Transverse colon (tissue), 4 donors: ENCODE data around the gene AGPAT4. TPM values are rescaled to one million over a fixed set of nuclear protein-coding genes. Genes with fewer than 3 reads are reported as not detected.
"Not testable (repeated sequence)": the region's sequence is repeated elsewhere in the genome, so short reads cannot be mapped to it uniquely, and the experiment has no call there.

Experiments
- DNase-seq: peaks from one replicate; pipeline ENCODE4 v3.0.0-alpha.2; 2019
- H3K27ac ChIP-seq, 4 donors: fragments of 200-600 bp; sonication (generic); 2 replicates each; pipeline ENCODE4 v1.5.1; 2016 to 2018; ENCODE audit warnings: inconsistent platforms in 4 of 4
- H3K27me3 ChIP-seq: fragments of 200-600 bp; sonication (generic); 2 replicates; pipeline ENCODE4 v1.5.1; 2017; ENCODE audit warnings: inconsistent platforms
- H3K36me3 ChIP-seq, 4 donors: fragments of 200-600 bp; sonication (generic); 2 replicates each; pipeline ENCODE4 v1.5.1; 2017 to 2019; ENCODE audit warnings: inconsistent platforms in 4 of 4
- H3K4me1 ChIP-seq, 4 donors: fragments of 200-600 bp; sonication (generic); 2 replicates each; pipeline ENCODE4 v1.5.1; 2017 to 2020; ENCODE audit warnings: inconsistent platforms in 4 of 4
- H3K4me3 ChIP-seq, 4 donors: fragments of 200-600 bp; sonication (generic); 1 replicate in 1 of 4; 2 replicates in 3 of 4; pipeline versions ENCODE4 v1.5.1 to v1.6.1; 2017 to 2019; ENCODE audit warnings: inconsistent platforms in 4 of 4
- H3K9me3 ChIP-seq, 2 donors: fragments of 200-600 bp; sonication (generic); 2 replicates each; pipeline ENCODE4 v1.5.1; 2017 to 2019; ENCODE audit warnings: inconsistent platforms in 2 of 2
- CTCF ChIP-seq, 5 experiments: fragments of 200-600 bp in 3 of 5; fragments of 450-650 bp in 2 of 5; sonication (generic) in 3 of 5; IDR thresholded peaks; 1 replicate in 2 of 5; 2 replicates in 3 of 5; pipeline ENCODE4 v1.5.1; 2016 to 2017; ENCODE audit warnings: antibody characterized with exemption in 5 of 5, inconsistent platforms in 3 of 5, mild to moderate bottlenecking in 2 of 5, moderate library complexity in 1 of 5
- EP300 ChIP-seq: sonication (generic); formaldehyde crosslinking; IDR thresholded peaks from one replicate; pipeline ENCODE4 v1.6.1; 2017; ENCODE audit warnings: antibody characterized with exemption, low read depth
- POLR2A ChIP-seq: fragments of 450-650 bp; IDR thresholded peaks from one replicate; pipeline ENCODE4 v1.6.1; 2016; ENCODE audit warnings: antibody characterized with exemption, mild to moderate bottlenecking, moderate library complexity
- POLR2AphosphoS5 ChIP-seq, 3 donors: sonication (generic); formaldehyde crosslinking; IDR thresholded peaks; one replicate each; pipeline ENCODE4 v1.6.1; 2016; ENCODE audit warnings: antibody characterized with exemption in 3 of 3
- WGBS, 2 donors: methylation state at CpG; one replicate each; pipeline ENCODE4 v1.1.5; 2018; ENCODE audit warnings: low coverage in 1 of 2; 5-methylcytosine and 5-hydroxymethylcytosine counted together
- in situ Hi-C, 4 donors: fragments of 200-750 bp; cut with MboI; loops; one replicate each; pipeline versions ENCODE4 v1.15.0 to v1.15.1; 2017; ENCODE audit warnings: low sequenced_read_pairs in 3 of 4, low pct_ligation_motif_present in 1 of 4, low pct_unique_long_range_greater_than_20kb in 1 of 4
- intact Hi-C: fragments of 100-400 bp; cut with DNase I; formaldehyde crosslinking; loops from one replicate; pipeline ENCODE4 v1.15.1; 2023; ENCODE audit warnings: low total_unique reads
- total RNA-seq, 4 donors: library from RNA; depleted of rRNA; stranded (reverse); fragments of >200 nt; gene quantifications; one replicate each; pipeline ENCODE4 v1.1.0, GENCODE V29; 2016

AGPAT4 gene
- total RNA-seq, 4 donors from 2014 or later, result 2.2 to 6.4 (median 4.4) TPM

- no peaks in the 10 kb centered on the region for H3K27me3 ChIP-seq
- no peak overlapping the region for H3K27ac ChIP-seq
- no peaks in the 10 kb centered on the region for H3K36me3 ChIP-seq
- intact Hi-C loops (no loop called here), in situ Hi-C loops (no loop called here)
- no peak for DNase-seq
- H3K4me1 ChIP-seq, result no peaks in the 10 kb centered on the region
- no peaks in the 10 kb centered on the region for H3K9me3 ChIP-seq
- H3K4me3 ChIP-seq, result no peak overlapping the region
- TF ChIP-seq EP300 (no peak), CTCF (IDR thresholded peaks at IDR 0.05) (no peak), POLR2A (no peak), POLR2AphosphoS5 (IDR thresholded peaks at IDR 0.05) (no peak)
- WGBS, 2 donors, result 72 to 88% methylated on average over 4 to 6 of the region's 6 CpGs
These were observed 40.2 kb upstream of the AGPAT4 start for GRCh38 chr6:161313940-161314509.

- DNase-seq, H3K4me3 ChIP-seq, intact Hi-C loops, H3K27ac ChIP-seq, H3K27me3 ChIP-seq, H3K4me1 ChIP-seq, H3K36me3 ChIP-seq, H3K9me3 ChIP-seq, in situ Hi-C loops: not testable (repeated sequence)
- WGBS, 2 donors, result 46 to 49% methylated on average over 3 of the region's 3 CpGs
These were observed 39.6 kb upstream of the AGPAT4 start for GRCh38 chr6:161313475-161313874.

- WGBS, 2 donors, result 65 to 73% methylated on average over 5 to 7 of the region's 7 CpGs
- H3K36me3 ChIP-seq, H3K9me3 ChIP-seq, H3K27me3 ChIP-seq, H3K4me3 ChIP-seq, intact Hi-C loops, DNase-seq, H3K27ac ChIP-seq, in situ Hi-C loops, H3K4me1 ChIP-seq: not testable (repeated sequence)
These were observed 35.9 kb upstream of the AGPAT4 start for GRCh38 chr6:161309774-161310173.

GRCh38 chr6:161308075-161308655 is 34.3 kb upstream of the AGPAT4 start:
- H3K27me3 ChIP-seq, result no peaks in the 10 kb centered on the region
- TF ChIP-seq EP300, result no peak
- TF ChIP-seq CTCF (IDR thresholded peaks at IDR 0.05), result no peak
- TF ChIP-seq POLR2AphosphoS5 (IDR thresholded peaks at IDR 0.05), result no peak
- TF ChIP-seq POLR2A, result no peak
- H3K9me3 ChIP-seq, result no peaks in the 10 kb centered on the region
- H3K27ac ChIP-seq, result no peak overlapping the region
- in situ Hi-C loops (no loop called here), intact Hi-C loops (no loop called here)
- no peaks in the 10 kb centered on the region for H3K36me3 ChIP-seq
- H3K4me1 ChIP-seq, result no peaks in the 10 kb centered on the region
- no peak overlapping the region for H3K4me3 ChIP-seq
- no peak for DNase-seq
- WGBS, 2 donors, result 63 to 85% methylated on average over 4 to 10 of the region's 10 CpGs

DNA sequence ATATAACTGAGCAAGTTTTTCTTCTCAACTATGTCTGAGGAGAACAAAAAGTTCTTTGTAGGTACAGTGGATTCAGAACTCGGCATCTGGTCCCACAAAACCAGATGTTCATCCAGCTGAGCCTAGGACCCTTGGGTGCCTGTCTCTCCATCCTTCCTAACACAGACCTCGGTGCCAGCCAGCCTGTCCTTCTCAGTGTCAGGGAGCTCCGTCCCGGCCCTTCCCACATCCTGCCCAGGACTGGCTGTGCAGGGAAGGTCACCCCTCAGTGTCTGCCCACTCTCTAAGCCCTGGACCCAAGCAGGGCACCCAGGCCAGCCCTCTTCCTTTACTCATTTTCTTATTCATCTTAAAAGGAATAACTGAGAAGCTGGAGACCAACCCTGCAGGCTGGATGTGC is 32.0 kb upstream of the AGPAT4 start:
- no peaks in the 10 kb centered on the region for H3K4me1 ChIP-seq
- WGBS, 2 donors, result 72 to 78% methylated on average over 1 to 4 of the region's 4 CpGs
- no peak overlapping the region for H3K4me3 ChIP-seq
- DNase-seq, result no peak
- H3K27me3 ChIP-seq, result no peaks in the 10 kb centered on the region
- no peak overlapping the region for H3K27ac ChIP-seq
- in situ Hi-C loops, result no loop called here
- TF ChIP-seq POLR2AphosphoS5 (IDR thresholded peaks at IDR 0.05) (no peak), CTCF (IDR thresholded peaks at IDR 0.05) (no peak)
- intact Hi-C loops, result no loop called here
- no peaks in the 10 kb centered on the region for H3K36me3 ChIP-seq
- H3K9me3 ChIP-seq, result no peaks in the 10 kb centered on the region
